Hematopoietic multipotent progenitor cell treated with erythropoietin and hydrocortisone succinate and interleukin-3 and kit ligand, for 4 days (in vitro differentiated cells): ENCODE results near the gene RGS6.

ENCODE experiments used
- DNase-seq: peaks from one replicate; pipeline ENCODE4 v3.0.0-alpha.2; 2015

RGS6 gene

DNA sequence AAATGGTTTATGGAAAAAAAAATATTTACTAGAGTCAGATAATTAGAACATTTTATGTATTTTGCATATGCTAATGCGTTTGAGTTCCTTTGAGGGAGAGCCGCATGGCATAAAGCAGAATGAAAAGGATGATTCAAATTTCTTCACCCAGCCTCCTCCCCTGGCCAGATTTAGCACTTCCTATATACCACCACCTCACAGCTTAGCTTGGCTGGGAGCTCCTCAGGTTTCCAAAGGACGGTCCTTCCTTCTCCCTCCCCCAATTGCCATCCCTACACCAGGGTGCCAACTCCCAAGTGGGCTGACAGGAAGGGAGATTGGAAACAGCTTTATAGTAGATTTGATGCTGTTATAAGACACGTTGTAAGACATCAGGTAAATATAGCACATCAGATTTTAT lies 157.4 kb downstream of the RGS6 start:
- no peak for DNase-seq

DNA sequence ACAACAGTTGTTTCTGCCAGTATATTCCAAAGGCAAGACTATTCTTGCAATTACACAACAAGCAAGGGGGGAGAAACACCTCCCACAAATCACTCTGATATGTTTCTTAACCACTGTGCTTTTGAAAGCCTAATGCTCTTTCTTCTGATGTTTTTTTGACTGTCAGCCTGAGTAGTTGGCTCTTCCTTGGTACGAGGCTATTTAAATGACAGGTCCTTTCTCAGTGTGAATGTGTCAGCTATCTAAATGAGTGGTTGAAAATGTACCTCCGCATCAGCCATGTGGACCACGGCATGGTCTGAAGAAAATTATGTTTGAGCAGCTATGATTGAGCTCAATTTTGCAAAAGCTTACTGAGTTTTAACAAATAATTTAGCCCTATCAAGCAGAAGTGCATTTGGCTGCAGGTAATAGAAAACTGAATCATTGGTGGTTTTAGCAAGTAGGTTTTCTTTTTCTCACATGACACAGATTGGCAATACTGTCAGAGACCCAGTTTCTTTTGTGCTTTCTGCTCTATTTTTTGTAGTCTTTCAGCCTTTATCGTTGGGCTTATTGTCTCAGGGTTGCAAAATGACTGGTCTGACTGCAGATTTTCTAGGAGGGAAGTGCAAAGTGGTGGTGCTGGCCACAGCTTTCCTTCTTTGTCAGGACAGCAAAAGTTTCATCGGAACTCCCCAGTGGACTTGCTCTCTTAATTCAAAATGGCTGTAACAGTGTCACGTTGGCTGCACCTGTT lies 162.8 kb downstream of the RGS6 start:
- peak; percentile 11 for DNase-seq

DNA sequence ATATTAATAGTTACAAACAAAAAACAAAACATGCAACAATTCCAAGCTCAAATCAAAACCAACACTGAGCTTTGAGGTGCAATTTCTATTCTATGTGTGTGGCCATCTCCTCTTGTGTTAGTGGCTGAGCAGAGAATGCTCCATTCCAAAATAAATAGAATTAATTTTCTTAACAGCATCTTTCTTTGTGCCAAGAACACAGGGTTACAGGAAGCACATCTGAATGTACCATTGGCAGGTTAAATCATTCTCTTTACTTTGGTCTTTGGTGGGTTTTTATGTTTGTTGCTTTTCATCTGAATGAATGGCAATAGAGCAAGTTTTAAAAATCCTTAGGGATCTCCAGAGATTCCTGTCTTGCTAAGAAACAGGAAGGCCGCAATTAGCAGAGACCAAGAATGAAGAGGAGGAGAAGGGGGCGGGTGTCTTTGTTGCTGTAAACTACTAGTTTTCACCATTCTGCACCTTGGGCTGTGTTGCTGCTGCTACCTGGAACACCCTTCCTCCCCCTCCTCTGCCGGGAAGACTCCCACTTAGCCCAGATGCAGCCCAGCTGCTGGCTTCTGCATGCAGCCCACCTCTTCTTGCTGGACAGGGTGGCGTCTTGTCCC lies 165.0 kb downstream of the RGS6 start:
- no peak for DNase-seq

DNA sequence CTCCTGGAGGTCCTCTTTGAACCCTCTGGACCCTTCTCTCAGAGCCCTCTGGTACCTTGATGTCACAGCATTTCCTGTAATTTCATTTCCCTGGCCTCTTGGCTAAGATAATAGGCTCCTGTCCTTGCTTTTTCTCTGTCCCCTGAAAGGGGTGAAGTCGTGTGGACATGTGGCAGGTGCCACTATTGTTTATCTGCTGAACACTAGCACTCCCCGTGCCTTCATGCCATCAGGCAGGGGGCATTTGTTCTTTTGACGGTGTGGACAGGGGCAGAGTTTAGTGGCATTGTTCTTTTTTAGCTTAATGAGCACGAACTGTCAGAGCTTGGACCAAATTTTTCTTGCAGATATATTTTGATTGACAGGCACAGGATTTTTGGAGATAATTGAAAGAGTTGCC lies 166.0 kb downstream of the RGS6 start:
- no peak for DNase-seq

DNA sequence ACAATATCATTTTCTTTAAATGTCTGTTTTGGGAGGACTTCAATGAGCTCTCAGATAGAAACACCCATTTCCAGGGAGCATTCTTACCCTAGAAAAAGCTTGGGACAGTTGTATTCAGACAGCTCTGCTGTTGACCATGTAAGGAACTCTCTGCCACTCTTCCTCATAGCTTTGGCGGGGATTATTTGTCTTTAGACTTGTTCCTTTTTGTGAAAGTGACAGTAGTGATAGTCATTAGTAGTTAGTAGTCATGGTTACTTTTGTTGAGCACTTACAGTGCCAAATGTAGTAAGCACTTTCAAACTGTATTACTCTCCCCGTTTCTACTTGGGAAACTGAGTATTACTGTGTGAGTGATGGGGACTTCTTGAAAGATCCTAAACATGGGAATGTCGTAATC lies 167.3 kb downstream of the RGS6 start:
- DNase-seq = no peak

DNA sequence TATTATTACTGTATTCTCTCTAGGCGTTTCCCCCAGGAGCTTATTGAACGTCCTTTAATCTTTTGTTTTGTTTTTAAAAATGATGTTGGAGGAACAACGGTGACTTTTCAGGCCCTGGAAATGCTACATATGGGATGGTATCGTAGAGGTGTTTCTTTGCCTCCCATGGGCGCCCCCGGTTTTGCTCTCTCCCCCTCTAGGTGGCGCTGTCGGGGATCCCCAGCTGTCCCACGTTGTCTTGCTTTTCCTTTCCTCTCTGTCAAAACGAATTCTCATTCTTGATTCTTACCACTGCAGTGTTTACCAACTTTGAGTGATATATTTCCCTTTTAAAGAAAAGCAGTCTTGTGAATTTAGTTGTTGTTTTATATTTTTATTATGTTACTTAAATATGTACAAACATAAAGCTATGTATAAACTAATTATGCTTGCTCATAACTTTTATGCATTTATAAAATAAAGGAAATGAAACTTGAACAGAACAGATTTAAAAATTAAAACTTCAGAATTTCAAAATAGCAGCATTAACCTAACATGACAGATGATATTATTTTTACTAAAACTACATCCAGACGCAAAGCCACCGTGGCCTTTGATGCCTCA lies 171.9 kb downstream of the RGS6 start:
- DNase-seq = peak; percentile 64

DNA sequence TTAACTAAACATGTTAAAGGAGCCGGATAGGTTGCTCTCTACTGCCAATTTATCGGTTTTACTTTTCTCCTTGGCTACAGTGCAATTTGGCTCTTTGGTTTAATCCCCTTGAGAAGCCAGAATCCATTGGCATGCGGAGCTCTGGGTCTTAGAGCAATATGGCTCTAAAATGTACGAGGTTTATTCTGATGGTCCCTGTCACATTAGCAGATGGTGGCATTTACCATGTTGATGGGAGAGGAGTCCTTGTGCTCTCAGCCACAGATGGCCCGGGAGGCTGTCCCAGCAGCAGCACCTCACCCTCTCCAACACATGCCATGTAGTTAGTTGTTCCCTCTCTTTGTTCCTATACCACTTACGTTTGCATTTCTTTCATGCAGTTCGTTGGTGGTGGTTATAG lies 179.7 kb downstream of the RGS6 start:
- no peak for DNase-seq

DNA sequence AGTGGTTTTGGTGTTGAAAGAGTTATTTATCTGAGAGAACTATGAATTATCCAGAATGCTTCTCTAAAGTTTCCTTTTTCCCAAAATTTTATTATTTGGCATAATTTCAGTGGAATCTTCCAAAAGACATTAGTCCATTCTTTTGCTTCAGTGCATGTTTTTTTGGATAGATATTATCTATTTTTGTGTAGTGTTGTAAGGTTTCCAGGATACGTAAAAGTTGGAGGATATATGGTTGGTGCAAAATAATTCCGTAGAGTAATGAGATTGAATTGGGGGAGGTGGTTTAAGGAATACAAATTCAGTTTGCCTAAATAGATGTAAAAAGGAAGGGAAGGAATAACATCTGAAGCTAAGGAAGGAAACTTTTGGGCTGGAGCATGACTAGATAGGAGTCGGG lies 186.6 kb downstream of the RGS6 start:
- no peak for DNase-seq

DNA sequence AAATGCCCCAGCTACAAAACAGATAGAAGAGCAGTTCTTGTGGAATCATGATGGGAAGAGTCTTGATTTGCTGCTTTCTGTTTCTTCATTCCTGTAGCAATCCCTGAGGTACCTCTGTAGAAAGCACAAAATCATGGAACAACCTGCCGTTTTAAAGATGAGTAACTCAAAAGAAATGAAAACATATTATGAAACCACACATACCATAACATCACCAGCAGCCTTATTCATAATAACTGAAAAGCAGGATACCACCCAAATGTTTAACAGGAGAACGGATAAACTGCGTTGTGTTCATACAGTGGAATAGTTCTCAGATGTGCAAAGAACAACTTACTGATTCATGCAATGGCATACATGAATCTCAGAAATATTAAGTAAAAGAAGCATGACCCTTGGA lies 188.1 kb downstream of the RGS6 start:
- no peak for DNase-seq

DNA sequence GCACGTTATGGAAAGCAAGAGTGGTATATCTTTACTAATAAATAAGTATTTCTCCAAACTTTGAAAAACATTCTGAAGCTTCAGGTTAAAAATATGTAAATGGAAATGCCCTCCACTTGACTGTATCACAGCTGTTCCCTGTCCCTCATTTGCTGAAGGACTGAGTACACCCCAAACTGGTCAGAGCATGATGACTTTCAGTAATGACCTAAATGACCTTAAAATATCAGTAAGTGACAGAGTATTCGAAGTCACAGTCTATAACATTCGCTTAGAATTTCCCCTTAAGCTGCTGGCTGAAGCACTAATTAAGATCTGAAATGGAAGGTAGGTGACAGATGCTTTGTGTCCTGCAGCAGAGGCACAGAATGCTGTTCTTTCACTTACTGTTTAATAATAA lies 191.5 kb downstream of the RGS6 start:
- DNase-seq = no peak

DNA sequence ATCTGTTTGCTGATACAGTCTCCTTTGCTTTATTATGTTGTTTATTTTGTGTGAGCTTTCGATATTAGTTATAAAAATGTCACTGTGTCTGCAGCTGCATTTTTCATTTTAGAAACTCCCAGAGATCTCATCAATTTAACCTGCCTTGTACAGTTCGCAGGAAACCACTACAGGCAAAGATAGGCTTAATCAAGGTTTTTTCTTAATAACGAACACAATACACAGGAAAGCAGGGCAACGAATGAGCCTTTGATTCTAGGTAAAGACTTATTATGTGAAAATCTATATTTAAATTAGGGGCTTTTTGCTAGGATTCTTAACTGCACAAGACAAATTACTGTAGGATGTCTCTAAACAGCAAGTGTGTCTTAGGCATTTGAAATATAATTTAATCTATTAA lies 191.9 kb downstream of the RGS6 start:
- no peak for DNase-seq

DNA sequence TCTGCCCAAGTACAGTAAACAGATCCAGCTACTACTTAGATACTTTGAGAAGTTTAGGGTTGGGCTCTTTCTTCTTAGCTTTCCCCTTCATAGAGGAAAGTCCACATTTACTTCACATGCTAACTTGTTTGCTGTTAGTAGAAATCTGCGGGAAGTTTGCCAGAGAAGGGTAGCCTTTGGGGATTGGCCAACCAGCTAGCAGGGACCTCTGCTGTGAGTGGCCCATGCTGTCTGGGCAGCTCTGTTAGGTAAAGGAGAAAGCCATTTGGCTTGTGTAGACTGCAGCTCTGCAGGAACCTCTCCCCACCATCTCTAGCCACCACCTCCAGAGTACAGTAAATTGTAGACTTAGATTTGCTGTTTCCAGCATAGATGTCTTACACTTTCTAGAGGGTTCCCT lies 193.9 kb downstream of the RGS6 start:
- no peak for DNase-seq

DNA sequence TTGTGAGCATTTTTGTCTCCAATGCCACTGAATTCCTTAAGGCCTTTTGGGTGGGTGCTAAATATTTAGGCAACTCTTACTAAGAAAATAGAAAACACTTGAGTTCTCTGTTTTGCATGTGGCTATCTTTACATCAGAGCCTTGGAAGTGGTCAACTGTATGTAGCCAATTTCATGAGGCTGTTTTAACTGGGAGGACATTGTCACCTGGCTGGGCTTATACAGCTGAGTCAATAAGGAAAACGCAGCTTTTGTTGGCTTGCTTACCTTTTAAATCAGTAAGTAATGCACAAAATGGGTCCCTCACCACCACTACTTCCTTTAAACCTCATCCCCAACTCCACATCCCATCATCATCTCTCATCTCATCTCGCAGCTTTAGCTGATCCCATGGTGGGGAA lies 194.3 kb downstream of the RGS6 start:
- no peak for DNase-seq

DNA sequence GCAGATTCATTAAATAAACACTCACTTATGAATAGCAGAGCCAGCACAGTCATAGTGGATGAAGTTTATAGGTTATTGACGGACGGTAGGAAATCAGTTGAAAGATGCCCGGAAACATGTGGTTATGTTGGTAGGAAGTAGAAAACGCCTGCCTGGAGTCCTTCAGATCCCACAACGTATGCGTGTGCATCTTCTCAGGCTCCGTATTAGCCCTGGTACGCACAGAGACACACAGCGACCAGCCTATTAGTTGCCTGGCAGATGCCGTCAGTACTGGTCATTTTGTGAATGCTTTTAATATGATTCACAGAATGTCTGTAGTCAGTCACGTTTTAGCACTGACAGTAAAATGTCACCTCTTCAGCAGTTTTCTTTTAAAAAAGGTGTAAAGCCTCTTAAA lies 196.4 kb downstream of the RGS6 start:
- DNase-seq = peak; percentile 40

DNA sequence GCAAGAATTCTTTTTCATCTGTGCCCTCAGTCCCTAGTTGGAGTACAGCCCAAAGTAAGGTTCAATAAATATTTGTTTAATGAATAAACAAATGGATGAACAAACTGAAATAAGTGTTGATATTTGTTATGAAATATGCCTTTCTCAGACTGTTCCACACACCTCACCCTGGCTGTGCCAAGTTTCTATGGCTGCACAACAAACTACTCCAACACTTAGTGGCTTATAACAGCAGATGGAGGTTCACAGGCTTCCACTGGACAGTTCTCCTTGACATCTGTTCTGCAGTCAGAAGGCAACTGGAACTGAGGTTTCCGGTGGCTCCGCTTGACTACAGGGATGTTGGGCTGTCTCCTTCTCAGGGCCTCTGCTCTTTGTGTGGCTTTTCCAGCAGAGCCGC lies 197.1 kb downstream of the RGS6 start:
- DNase-seq = peak; percentile 6

DNA sequence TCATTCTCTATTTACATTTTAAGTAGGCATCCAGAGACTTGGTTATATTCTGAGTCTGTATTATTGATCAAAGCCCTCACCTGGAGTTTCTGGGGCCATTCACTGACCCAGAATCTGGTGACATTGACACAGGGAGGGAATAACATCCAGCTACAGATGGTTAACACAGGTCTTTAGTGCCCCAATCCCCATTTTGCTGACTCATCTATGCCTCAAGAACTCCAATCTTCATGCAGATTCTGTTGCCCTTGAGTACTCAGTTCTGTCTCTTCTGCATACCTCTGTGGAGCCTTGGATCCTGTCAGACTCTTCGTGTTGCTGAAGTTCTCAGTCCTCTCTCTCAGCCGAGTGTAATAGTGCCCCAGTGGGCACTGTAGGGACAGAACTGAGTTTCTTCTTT lies 208.9 kb downstream of the RGS6 start:
- no peak for DNase-seq

DNA sequence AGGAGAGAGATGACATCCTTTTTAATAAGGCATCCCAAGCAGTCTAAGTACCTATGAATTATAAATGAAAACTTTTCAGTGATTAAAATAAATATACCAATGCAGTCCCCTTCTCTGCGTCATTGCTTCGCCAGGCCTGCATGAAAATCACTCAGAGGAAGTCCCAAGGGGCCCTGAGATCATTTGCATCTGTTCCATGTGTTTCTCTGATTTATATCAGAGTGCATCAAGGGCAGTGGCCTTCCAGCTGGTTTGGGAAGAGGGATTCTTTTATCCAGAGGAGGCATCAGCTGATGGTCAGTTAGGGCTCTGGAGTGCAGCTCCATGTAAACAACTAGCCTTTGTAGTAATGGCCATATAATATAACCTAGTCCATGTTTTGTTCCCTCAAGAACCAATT lies 210.1 kb downstream of the RGS6 start:
- DNase-seq = no peak

DNA sequence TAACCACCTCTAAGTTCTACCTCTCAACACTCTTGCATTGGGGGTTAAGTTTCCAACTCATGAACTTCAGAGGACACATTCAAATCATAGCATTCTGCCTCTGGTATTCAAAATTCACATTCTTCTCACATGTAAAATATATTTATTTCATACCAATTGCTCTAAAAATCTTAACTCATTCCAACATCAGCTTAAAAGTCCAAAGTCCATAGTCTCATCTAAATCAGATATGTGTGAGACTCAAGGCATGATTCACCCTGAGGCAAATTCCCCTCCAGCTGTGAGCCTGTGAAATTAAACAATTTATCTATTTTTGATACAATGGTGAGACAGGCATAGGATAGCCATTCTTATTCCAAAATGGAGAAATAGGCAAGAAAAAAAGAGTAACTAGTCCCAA lies 214.0 kb downstream of the RGS6 start:
- no peak for DNase-seq

DNA sequence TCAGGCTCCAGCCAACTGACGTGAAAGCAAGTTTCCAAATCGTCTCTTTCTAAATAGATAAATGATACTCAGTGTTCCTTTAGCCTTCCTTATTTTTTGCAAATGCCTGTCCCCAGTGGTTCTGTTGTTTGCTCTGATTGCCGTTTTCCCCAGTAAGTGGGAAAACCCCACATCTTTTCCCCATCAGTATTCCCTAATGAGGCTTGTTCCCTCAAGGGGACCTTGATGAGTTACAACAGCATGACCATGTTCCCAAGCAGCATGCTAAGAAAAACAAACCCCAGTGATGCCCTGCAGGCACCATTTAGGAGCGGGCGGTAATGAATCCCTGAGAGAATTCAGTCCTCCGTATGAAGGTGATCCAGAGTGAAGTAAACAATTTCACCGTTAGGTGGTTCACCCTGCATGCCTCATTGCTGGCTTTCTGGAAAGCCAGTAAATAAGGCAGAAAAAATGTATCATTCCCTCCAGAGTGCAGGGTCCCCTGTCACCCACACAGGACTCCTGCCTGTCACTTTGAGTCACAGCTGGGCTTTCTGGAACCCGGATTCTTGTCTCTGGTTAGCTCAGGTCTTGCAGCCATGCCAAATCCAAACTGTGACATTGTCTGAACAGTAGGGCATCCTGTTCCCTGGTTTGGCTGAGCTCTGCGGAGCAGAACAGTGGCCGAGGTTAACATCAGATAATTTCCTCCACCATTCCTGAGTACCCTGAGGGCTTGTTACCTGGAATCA lies 222.6 kb downstream of the RGS6 start:
- DNase-seq = no peak

DNA sequence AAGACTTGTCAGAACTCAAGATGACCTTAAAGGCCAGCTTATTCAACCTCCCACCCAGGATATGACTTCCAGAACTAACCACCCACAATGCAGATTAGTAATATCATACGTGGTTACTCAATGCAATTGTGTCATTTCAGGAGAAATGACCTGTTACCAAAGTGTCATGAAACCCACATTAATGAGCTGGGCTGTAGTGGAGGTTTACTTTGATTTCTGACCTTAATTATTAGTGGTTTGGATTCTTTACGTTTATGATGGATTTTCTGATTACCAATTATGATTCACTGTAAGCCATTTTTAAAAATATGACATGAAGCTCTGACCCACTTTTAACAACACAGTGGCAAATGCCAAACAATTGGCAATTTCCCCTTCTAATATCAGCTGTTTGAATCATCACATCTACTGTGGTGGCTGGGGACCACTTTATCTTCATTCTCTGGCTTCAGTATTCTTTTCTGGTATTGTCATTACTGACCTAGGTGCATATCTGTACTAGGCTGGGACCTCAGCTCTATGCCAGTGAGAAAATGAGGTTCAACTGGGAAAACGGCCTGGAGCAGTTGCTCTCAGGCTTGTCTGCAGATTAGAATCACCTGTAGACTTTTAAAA lies 223.3 kb downstream of the RGS6 start:
- no peak for DNase-seq

DNA sequence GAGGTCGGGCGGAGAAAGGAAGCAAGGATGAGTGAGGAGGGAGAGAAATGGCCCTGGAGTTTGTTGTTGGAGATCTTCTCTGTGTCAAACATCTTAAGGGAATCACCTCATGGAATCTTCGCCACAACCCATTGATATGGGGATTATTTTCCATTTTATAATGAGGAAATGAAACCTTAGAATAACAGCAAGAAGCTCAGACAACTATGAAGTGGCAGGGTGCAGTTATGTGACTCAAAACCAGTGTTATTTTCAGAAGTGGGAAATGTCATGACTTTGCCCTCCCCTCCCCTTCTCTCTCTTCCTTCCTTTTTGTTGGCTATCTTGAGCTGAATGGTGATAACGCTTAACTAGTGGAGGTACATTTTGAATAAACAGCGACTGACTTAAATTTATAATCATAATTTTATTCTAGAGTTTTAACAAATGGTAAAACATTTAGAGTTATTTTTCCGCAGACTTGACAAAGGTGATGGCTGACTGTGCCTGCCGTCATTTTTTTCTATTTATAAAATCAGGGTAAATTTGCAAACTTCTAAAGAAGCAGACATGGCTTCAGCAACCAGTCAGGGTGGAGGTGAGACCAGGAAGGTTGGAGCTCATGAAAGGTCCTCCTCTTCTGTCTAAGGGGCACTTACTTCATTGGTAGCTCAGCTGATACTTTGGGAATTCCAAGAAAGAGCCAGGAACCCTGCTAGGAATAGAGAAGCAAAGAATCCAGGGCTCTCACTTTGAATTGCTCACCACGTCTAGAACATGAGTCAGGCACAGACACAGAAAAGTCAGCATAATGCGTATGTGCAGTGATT lies 232.4 kb downstream of the RGS6 start:
- DNase-seq = peak; percentile 14

DNA sequence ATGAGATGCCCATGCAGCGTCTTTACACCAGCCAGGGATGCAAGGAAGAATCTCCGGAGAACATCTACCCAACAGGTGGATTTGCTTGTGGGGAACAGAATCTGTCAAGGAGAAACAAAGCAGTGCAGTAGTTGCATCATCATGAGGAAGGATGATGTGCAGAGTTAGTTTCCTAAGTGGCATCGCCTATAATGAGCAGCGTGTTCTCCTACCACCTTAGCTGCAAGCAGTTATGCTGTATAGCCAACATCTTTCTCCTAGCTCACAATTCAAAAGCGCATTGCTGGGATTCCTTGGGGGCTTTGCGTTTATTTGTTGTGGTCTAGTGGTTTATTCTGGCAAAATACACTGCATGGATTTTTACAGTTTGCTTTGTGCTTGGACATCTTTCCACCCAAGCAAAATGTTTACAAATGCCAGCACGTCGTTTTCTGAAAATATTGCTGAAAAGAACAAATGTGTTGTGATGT lies 233.0 kb downstream of the RGS6 start:
- no peak for DNase-seq

DNA sequence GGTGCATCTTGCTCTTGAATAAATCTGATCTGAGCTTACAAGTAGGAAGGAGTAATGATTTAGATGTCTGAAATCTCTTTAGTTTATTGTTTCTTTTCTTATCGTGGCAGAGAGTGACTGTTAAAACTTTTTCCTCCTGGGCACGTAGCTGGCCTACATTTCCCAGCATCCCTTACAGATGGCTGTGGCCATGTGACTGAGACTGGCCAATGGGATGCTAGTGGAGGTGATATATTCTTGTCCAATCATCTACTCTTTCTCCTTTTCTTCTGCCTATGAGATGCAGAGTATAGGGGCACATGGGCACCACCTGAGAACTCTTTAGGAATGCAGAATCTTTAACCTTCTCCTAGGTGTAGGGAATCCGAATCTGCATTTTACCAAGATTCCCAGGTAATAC lies 237.3 kb downstream of the RGS6 start:
- no peak for DNase-seq
